ENCODE measurements around the gene MYH10. TPM values are rescaled to one million over a fixed set of nuclear protein-coding genes. Genes with fewer than 3 reads are reported as not detected.

The MYH10 gene
- total RNA-seq, 6 donors from 2014 or later: 73.3 to 246 (median 99.6) TPM

DNA sequence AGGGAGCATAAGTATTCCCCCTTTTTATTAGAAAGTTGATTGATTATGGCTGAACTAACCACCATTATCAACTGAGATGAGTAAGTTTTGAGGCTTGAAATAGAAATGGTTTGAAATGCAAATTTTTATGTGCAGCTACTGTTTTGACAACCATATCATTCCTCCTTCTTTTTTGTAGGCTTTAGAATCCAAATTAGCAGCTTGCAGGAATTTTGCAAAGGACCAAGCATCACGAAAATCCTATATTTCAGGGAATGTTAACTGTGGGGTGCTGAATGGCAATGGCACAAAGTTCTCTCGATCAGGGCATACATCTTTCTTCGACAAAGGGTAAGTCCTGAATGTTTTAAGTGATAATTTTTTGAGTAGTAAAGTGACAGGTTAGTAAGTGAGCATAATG is 170.7 kb downstream of the MYH10 start:
- H3K4me1 ChIP-seq: peaks cover 3 to 14% (median 4%) of the 10 kb centered on the region in 4 donors
- H3K9me3 ChIP-seq: no peaks in the 10 kb centered on the region
- H3K27me3 ChIP-seq: no peaks in the 10 kb centered on the region
- no peak for DNase-seq
- ATAC-seq (ENCODE audit: low FRiP score in 2 of 2): no peak
- no peak overlapping the region for H3K4me3 ChIP-seq
- H3K36me3 ChIP-seq: peaks cover 37 to 100% (median 82%) of the 10 kb centered on the region in 4 donors
- 77 to 98% methylated on average over 3 of the region's 3 CpGs for WGBS, 2 donors
- no peak overlapping the region for H3K27ac ChIP-seq
- TF ChIP-seq POLR2AphosphoS5 (IDR thresholded peaks at IDR 0.05) (no peak), POLR2A (IDR thresholded peaks at IDR 0.05) (no peak), EP300 (IDR thresholded peaks at IDR 0.05) (no peak)
- TF ChIP-seq, protein P1, sequence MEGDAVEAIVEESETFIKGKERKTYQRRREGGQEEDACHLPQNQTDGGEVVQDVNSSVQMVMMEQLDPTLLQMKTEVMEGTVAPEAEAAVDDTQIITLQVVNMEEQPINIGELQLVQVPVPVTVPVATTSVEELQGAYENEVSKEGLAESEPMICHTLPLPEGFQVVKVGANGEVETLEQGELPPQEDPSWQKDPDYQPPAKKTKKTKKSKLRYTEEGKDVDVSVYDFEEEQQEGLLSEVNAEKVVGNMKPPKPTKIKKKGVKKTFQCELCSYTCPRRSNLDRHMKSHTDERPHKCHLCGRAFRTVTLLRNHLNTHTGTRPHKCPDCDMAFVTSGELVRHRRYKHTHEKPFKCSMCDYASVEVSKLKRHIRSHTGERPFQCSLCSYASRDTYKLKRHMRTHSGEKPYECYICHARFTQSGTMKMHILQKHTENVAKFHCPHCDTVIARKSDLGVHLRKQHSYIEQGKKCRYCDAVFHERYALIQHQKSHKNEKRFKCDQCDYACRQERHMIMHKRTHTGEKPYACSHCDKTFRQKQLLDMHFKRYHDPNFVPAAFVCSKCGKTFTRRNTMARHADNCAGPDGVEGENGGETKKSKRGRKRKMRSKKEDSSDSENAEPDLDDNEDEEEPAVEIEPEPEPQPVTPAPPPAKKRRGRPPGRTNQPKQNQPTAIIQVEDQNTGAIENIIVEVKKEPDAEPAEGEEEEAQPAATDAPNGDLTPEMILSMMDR (IDR thresholded peaks at IDR 0.05): no peak

- H3K9me3 ChIP-seq: no peaks in the 10 kb centered on the region
- H3K4me1 ChIP-seq: peaks cover 0 to 10% (median 0%) of the 10 kb centered on the region in 4 donors
- TF ChIP-seq POLR2A (IDR thresholded peaks at IDR 0.05) (no peak), EP300 (IDR thresholded peaks at IDR 0.05) (no peak), POLR2AphosphoS5 (IDR thresholded peaks at IDR 0.05) (no peak)
- TF ChIP-seq, protein P1 (IDR thresholded peaks at IDR 0.05): no peak
- H3K27ac ChIP-seq: no peak overlapping the region
- no peak for ATAC-seq (ENCODE audit: low FRiP score in 2 of 2)
- no peak for DNase-seq
- H3K4me3 ChIP-seq: no peak overlapping the region
- no peaks in the 10 kb centered on the region for H3K27me3 ChIP-seq
- 85 to 91% methylated on average over 4 of the region's 4 CpGs for WGBS, 2 donors
- peaks cover 42 to 100% (median 84%) of the 10 kb centered on the region in 4 donors for H3K36me3 ChIP-seq
These were observed 171.4 kb downstream of the MYH10 start for GRCh38 chr17:8459107-8459506.

DNA sequence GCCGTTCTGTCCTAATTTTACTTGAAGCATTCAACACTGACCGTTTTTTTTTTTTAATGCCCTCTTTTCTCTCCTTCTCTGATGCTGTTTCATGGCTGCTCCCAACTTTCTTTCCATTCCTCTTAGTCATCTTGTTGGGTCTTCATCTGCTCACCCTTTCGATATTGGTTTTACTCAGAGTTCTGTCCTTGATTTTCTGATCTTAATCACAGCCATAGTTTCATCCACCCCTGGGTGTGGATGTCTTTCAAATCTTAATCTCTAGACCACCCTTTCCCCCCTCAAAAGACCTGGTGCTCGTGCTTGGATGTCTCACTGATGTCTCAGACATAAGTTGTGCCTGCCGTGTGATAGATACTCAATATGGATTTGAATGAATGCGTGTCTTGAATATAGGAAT is 172.4 kb downstream of the MYH10 start:
- WGBS, 2 donors: 82 to 93% methylated on average over 6 of the region's 6 CpGs
- Histone ChIP-seq H3K4me3 (no peak overlapping the region), H3K27ac (no peak overlapping the region), H3K27me3 (no peaks in the 10 kb centered on the region), H3K36me3 (peaks cover 45 to 100% (median 79%) of the 10 kb centered on the region in 4 donors), H3K9me3 (no peaks in the 10 kb centered on the region), H3K4me1 (peaks cover 0 to under 1% (median 0%) of the 10 kb centered on the region in 4 donors)
- DNase-seq (no peak), ATAC-seq (ENCODE audit: low FRiP score in 2 of 2) (no peak)
- TF ChIP-seq POLR2AphosphoS5 (IDR thresholded peaks at IDR 0.05): no peak
- TF ChIP-seq, protein P1 (IDR thresholded peaks at IDR 0.05): no peak
- TF ChIP-seq POLR2A (IDR thresholded peaks at IDR 0.05): no peak
- no peak for TF ChIP-seq EP300 (IDR thresholded peaks at IDR 0.05)

DNA sequence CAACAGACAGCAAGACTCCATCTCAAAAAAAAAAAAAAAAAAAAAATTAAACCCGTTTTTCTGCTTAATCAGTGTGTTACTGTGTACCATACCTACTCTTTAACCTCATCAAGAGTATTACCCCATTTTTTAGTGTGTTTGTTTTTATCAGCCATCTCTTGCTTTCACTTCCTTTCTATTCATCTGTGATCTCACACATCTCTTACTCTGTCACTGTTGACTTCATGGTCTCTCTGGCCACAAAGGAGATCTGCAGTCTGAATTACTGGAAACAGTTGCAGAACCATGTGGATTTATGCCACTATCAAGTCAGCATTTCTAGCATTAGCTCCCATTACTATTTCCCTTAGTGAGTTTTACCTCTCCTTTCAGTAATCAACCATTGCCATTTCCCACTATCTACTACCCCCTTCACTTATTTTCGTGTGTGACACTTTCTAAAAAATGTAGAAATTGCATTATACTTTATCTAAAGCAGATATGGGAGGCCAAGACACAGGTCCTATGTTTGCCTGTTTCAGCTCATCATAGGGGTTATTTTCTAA is 174.8 kb downstream of the MYH10 start:
- H3K4me3 ChIP-seq: no peak overlapping the region
- H3K4me1 ChIP-seq: no peaks in the 10 kb centered on the region
- no peak overlapping the region for H3K27ac ChIP-seq
- DNase-seq (no peak), ATAC-seq (ENCODE audit: low FRiP score in 2 of 2) (no peak)
- WGBS, 2 donors: 73 to 78% methylated on average over 2 of the region's 2 CpGs
- H3K36me3 ChIP-seq: peaks cover 31 to 100% (median 75%) of the 10 kb centered on the region in 4 donors
- no peaks in the 10 kb centered on the region for H3K9me3 ChIP-seq
- TF ChIP-seq, protein P1 (IDR thresholded peaks at IDR 0.05): no peak
- TF ChIP-seq POLR2A (IDR thresholded peaks at IDR 0.05) (no peak), EP300 (IDR thresholded peaks at IDR 0.05) (no peak), POLR2AphosphoS5 (IDR thresholded peaks at IDR 0.05) (no peak)
- H3K27me3 ChIP-seq: no peaks in the 10 kb centered on the region

- Histone ChIP-seq H3K36me3 (peaks cover 34 to 98% (median 68%) of the 10 kb centered on the region in 4 donors), H3K9me3 (no peaks in the 10 kb centered on the region), H3K4me1 (peaks cover 0 to 9% (median 4%) of the 10 kb centered on the region in 4 donors), H3K4me3 (no peak overlapping the region), H3K27me3 (no peaks in the 10 kb centered on the region), H3K27ac (no peak overlapping the region)
- ATAC-seq (ENCODE audit: low FRiP score in 2 of 2): no peak
- TF ChIP-seq POLR2A (IDR thresholded peaks at IDR 0.05) (no peak), POLR2AphosphoS5 (IDR thresholded peaks at IDR 0.05) (no peak), EP300 (IDR thresholded peaks at IDR 0.05) (no peak)
- WGBS, 2 donors: 79 to 89% methylated on average over 3 of the region's 3 CpGs
- no peak for DNase-seq
These were observed 177.2 kb downstream of the MYH10 start for GRCh38 chr17:8453326-8453725.

Data from upper lobe of left lung (tissue), 6 donors.